Testis (tissue), 3 donors: ENCODE data around the gene RASSF8. TPM values are rescaled to one million over a fixed set of nuclear protein-coding genes. Genes with fewer than 3 reads are reported as not detected.

Experiments used
- DNase-seq: peaks from one replicate; pipeline ENCODE4 v3.0.0-alpha.2; 2019
- H3K27ac ChIP-seq, 2 donors: fragments of 200-600 bp; sonication (generic); one replicate each; pipeline ENCODE4 v1.5.1; 2019
- H3K27me3 ChIP-seq: fragments of 200-600 bp; sonication (generic); one replicate; pipeline ENCODE4 v1.5.1; 2019
- H3K36me3 ChIP-seq: fragments of 200-600 bp; sonication (generic); one replicate; pipeline ENCODE4 v1.5.1; 2017; ENCODE audit warnings: low read depth; ENCODE audit errors: missing control alignments
- H3K4me1 ChIP-seq: fragments of 200-600 bp; sonication (generic); one replicate; pipeline ENCODE4 v1.5.1; 2019
- H3K4me3 ChIP-seq, 2 donors: fragments of 200-600 bp; sonication (generic); one replicate each; pipeline ENCODE4 v1.5.1; 2017 to 2019
- H3K9me3 ChIP-seq: fragments of 200-600 bp; sonication (generic); one replicate; pipeline ENCODE4 v1.5.1; 2017
- POLR2A ChIP-seq: fragments of 450-650 bp; IDR thresholded peaks from one replicate; pipeline ENCODE4 v1.6.1; 2017; ENCODE audit warnings: antibody characterized with exemption, mild to moderate bottlenecking, moderate library complexity
- WGBS, 2 donors: methylation state at CpG; one replicate each; pipeline ENCODE4 v1.1.5; 2018; 5-methylcytosine and 5-hydroxymethylcytosine counted together
- intact Hi-C: fragments of 100-400 bp; cut with DNase I; formaldehyde crosslinking; loops from one replicate; pipeline ENCODE4 v1.15.1; 2023; ENCODE audit warnings: low total_unique reads
- polyA plus RNA-seq: library from polyadenylated mRNA; stranded (reverse); fragments of 350-450 nt; fragmentation: Illumina TruSeq; extraction: RNeasy Lipid Tissue Mini Kit (QIAGEN cat#74804); gene quantifications from one replicate; pipeline ENCODE4 v1.2.3, GENCODE V29; 2014; ENCODE audit warnings: low read depth, low replicate concordance; ENCODE audit not compliant: insufficient read depth
- total RNA-seq, 2 donors: library from RNA; depleted of rRNA; stranded (reverse); fragments of >200 nt; gene quantifications; one replicate each; pipeline ENCODE4 v1.2.3, GENCODE V29; 2016
- TF ChIP-seq, protein P1 (sequence below), 3 experiments: fragments of 450-650 bp in 2 of 3; fragments of 200-600 bp in 1 of 3; sonication (generic) in 1 of 3; IDR thresholded peaks; one replicate each; pipeline ENCODE4 v1.5.1; 2016 to 2019; ENCODE audit warnings: antibody characterized with exemption in 3 of 3, mild to moderate bottlenecking in 2 of 3, moderate library complexity in 1 of 3

RASSF8 gene
- total and polyA plus RNA-seq, 3 donors from 2014 or later: 71.7 to 93.5 (median 90.0) TPM

DNA sequence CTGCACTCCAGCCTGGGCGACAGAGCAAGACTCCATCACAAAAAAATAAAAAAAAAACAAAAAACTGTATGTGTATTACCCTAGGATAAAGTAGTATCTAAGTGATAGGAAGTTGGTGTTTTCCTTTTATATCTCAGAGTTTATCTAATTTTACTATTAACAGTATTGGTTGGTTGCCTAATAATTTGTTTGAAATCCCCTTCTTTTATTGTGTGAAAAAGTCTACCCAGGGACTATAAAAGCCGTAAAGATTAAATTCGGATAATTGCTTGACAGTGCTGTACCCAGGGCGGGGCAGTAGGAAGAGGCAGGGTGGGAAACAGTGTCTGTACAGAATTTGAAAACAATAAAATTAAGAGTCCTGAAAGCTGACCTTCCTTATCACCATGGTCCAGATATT lies 78.4 kb downstream of the RASSF8 start:
- 90% methylated on average over 4 of the region's 4 CpGs for WGBS, 2 donors
- Histone ChIP-seq H3K27me3 (no peaks in the 10 kb centered on the region), H3K9me3 (no peaks in the 10 kb centered on the region), H3K27ac (no peak overlapping the region), H3K4me1 (no peaks in the 10 kb centered on the region), H3K4me3 (no peak overlapping the region), H3K36me3 (no peaks in the 10 kb centered on the region)
- intact Hi-C loops: no loop called here
- no peak for TF ChIP-seq POLR2A
- TF ChIP-seq, protein P1, sequence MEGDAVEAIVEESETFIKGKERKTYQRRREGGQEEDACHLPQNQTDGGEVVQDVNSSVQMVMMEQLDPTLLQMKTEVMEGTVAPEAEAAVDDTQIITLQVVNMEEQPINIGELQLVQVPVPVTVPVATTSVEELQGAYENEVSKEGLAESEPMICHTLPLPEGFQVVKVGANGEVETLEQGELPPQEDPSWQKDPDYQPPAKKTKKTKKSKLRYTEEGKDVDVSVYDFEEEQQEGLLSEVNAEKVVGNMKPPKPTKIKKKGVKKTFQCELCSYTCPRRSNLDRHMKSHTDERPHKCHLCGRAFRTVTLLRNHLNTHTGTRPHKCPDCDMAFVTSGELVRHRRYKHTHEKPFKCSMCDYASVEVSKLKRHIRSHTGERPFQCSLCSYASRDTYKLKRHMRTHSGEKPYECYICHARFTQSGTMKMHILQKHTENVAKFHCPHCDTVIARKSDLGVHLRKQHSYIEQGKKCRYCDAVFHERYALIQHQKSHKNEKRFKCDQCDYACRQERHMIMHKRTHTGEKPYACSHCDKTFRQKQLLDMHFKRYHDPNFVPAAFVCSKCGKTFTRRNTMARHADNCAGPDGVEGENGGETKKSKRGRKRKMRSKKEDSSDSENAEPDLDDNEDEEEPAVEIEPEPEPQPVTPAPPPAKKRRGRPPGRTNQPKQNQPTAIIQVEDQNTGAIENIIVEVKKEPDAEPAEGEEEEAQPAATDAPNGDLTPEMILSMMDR (IDR thresholded peaks at IDR 0.05): no peak
- DNase-seq: no peak

- no peak for TF ChIP-seq POLR2A
- TF ChIP-seq, protein P1 (IDR thresholded peaks at IDR 0.05): no peak
- Histone ChIP-seq H3K27ac (no peak overlapping the region), H3K4me3 (no peak overlapping the region), H3K27me3 (no peaks in the 10 kb centered on the region), H3K9me3 (no peaks in the 10 kb centered on the region), H3K36me3 (no peaks in the 10 kb centered on the region), H3K4me1 (no peaks in the 10 kb centered on the region)
- WGBS, 2 donors: 76 to 78% methylated on average over 2 of the region's 2 CpGs
- intact Hi-C loops: no loop called here
- DNase-seq: no peak
These were observed 79.2 kb downstream of the RASSF8 start for GRCh38 chr12:26037615-26038220.

- no peak for DNase-seq
- intact Hi-C loops: no loop called here
- Histone ChIP-seq H3K9me3 (no peaks in the 10 kb centered on the region), H3K4me1 (no peaks in the 10 kb centered on the region), H3K27ac (no peak overlapping the region), H3K27me3 (no peaks in the 10 kb centered on the region), H3K36me3 (no peaks in the 10 kb centered on the region), H3K4me3 (no peak overlapping the region)
- no peak for TF ChIP-seq POLR2A
- WGBS, 2 donors: 77 to 80% methylated on average over 2 of the region's 2 CpGs
These were observed 84.2 kb downstream of the RASSF8 start for GRCh38 chr12:26042645-26043044.

DNA sequence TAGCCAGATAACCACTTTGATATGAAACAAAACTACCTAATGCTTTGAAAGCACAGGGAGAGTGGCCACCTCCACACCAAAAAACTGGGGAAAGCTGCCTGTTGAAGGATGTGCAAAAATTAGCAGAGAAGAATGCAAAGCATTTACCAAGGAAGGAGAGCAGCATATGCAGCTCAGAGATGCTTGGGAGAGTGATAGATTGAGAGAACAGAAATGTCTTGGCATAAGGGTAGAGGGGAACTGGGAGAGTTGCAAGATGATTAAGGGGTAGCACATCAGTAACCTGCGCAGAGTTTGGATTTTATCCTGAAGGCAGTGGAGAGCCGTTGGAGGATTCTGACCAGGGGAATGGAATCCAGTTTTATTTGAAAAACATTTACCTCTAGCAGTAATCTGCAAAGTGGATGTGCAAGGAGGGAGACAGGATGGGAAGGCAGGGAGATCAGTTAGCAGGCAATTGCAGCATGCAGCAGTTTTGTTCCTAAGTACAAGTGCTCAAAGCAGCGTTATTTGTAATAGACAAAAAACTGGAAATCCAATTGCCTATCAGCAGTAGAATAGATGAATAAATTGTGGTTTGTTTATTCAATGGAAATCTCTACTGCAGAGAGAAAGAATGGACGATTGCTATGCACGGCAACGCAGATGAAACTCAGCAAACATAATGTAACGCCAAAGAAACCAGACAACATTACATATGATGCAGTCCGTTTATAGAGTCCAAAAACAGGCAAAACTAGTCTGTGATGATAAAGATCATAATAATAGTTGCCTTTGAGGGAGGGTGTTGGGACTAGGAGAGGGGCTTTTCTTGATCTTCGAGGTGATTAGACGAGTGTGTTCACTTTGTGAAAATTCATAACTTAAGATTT lies 84.9 kb downstream of the RASSF8 start:
- 82 to 83% methylated on average over 10 of the region's 10 CpGs for WGBS, 2 donors
- H3K4me1 ChIP-seq: no peaks in the 10 kb centered on the region

DNA sequence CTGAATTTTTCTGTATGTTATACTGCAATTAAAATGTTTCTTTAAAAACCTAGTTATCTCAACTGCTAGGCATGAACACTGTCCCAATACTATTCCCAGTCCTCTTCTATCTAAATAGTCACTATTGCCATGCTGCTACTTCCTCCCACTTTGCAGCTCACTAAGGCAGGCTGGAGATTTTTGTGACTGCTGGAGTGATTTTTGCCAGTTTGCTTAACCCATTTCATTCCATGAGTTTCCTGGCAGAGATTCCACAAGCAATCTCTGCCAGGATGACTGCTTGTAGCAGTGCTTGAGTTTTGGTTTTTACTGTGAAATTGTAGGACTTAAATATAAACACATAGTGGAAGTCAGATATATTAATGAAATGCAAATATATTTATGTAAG lies 85.5 kb downstream of the RASSF8 start:
- no peak for TF ChIP-seq POLR2A
- Histone ChIP-seq H3K4me3 (no peak overlapping the region), H3K36me3 (no peaks in the 10 kb centered on the region), H3K27ac (no peak overlapping the region), H3K4me1 (no peaks in the 10 kb centered on the region), H3K27me3 (no peaks in the 10 kb centered on the region), H3K9me3 (no peaks in the 10 kb centered on the region)
- intact Hi-C loops: no loop called here
- DNase-seq: no peak

More for the DNA sequence above, 84.9 kb downstream of the RASSF8 start:
- Histone ChIP-seq H3K27me3 (no peaks in the 10 kb centered on the region), H3K27ac (no peak overlapping the region), H3K36me3 (no peaks in the 10 kb centered on the region), H3K9me3 (no peaks in the 10 kb centered on the region), H3K4me3 (no peak overlapping the region)
- TF ChIP-seq, protein P1 (IDR thresholded peaks at IDR 0.05): no peak
- no peak for TF ChIP-seq POLR2A
- no peak for DNase-seq
- intact Hi-C loops: no loop called here
